GM23248 (cell line): ENCODE measurements around the gene CNGA2. TPM values are rescaled to one million over a fixed set of nuclear protein-coding genes. Genes with fewer than 3 reads are reported as not detected.

Experiments
- DNase-seq: peaks from one replicate; pipeline ENCODE4 v3.0.0-alpha.2; 2015
- H2AFZ ChIP-seq: fragments of 200-600 bp; sonication (generic); 2 replicates; pipeline ENCODE4 v1.6.1; 2016; ENCODE audit warnings: antibody characterized with exemption
- H3F3A ChIP-seq: fragments of 200-600 bp; sonication (generic); 2 replicates; pipeline ENCODE4 v1.6.1; 2016; ENCODE audit warnings: mild to moderate bottlenecking, antibody characterized with exemption, mixed run types; ENCODE audit not compliant: insufficient read depth
- H3K27ac ChIP-seq: fragments of 200-600 bp; sonication (generic); 2 replicates; pipeline ENCODE4 v1.5.1; 2016; ENCODE audit warnings: mild to moderate bottlenecking
- H3K27me3 ChIP-seq: fragments of 200-600 bp; sonication (generic); replicated peaks from 2 replicates; pipeline ENCODE4 v1.6.1; 2016; ENCODE audit warnings: mild to moderate bottlenecking; ENCODE audit not compliant: insufficient read depth
- H3K36me3 ChIP-seq: fragments of 200-600 bp; sonication (generic); 2 replicates; pipeline ENCODE4 v1.6.1; 2016; ENCODE audit warnings: low read depth, mild to moderate bottlenecking
- H3K4me1 ChIP-seq: fragments of 200-600 bp; sonication (generic); 2 replicates; pipeline ENCODE4 v1.6.1; 2016; ENCODE audit warnings: mild to moderate bottlenecking; ENCODE audit not compliant: insufficient read depth
- H3K4me2 ChIP-seq: fragments of 200-600 bp; sonication (generic); one replicate; pipeline ENCODE4 v1.6.1; 2016; ENCODE audit warnings: mild to moderate bottlenecking; ENCODE audit not compliant: unreplicated experiment
- H3K4me3 ChIP-seq: fragments of 200-600 bp; sonication (generic); 2 replicates; pipeline ENCODE4 v1.5.1; 2016; ENCODE audit warnings: mild to moderate bottlenecking
- H3K79me2 ChIP-seq: fragments of 200-600 bp; sonication (generic); 2 replicates; pipeline ENCODE4 v1.6.1; 2016; ENCODE audit warnings: mild to moderate bottlenecking; ENCODE audit not compliant: insufficient read depth
- H3K9ac ChIP-seq: fragments of 200-600 bp; sonication (generic); 2 replicates; pipeline ENCODE4 v1.6.1; 2016; ENCODE audit warnings: mild to moderate bottlenecking
- H3K9me2 ChIP-seq: fragments of 200-600 bp; sonication (generic); 2 replicates; pipeline ENCODE4 v1.6.1; 2016; ENCODE audit warnings: mixed run types, mild to moderate bottlenecking, moderate library complexity; ENCODE audit not compliant: insufficient read depth
- H3K9me3 ChIP-seq: fragments of 200-600 bp; sonication (generic); one replicate; pipeline ENCODE4 v1.6.1; 2017; ENCODE audit warnings: low read depth
- H4K20me1 ChIP-seq: fragments of 200-600 bp; sonication (generic); 2 replicates; pipeline ENCODE4 v1.6.0; 2016; ENCODE audit not compliant: insufficient read depth
- EZH2 ChIP-seq: fragments of 200-600 bp; sonication (generic); IDR thresholded peaks from 2 replicates; pipeline ENCODE4 v1.6.1; 2018; ENCODE audit warnings: antibody characterized with exemption, mild to moderate bottlenecking; ENCODE audit not compliant: insufficient read depth, poor library complexity, severe bottlenecking
- EZH2phosphoT487 ChIP-seq: fragments of 200-600 bp; sonication (generic); IDR thresholded peaks from 2 replicates; pipeline ENCODE4 v1.6.1; 2018; ENCODE audit warnings: antibody characterized with exemption, moderate library complexity, mild to moderate bottlenecking, low read depth; ENCODE audit not compliant: insufficient read depth
- WGBS, 2 experiments: methylation state at CpG; one replicate each; pipeline ENCODE4 v1.1.6; 2015 to 2017; ENCODE audit warnings: low lambda C conversion rate in 2 of 2, low coverage in 1 of 2; ENCODE audit errors: missing lambda C conversion rate in 2 of 2; 5-methylcytosine and 5-hydroxymethylcytosine counted together
- in situ Hi-C: fragments of 300-500 bp; cut with MboI; formaldehyde crosslinking; loops from 2 replicates; pipeline ENCODE4 v1.15.0; 2020
- polyA plus RNA-seq: library from polyadenylated mRNA; unstranded; fragments of >200 nt; fragmentation: Nextera tagmentation; extraction: Ambion mirVana; gene quantifications from 2 replicates; pipeline ENCODE4 v1.2.1, GENCODE V29; 2016
- total RNA-seq: library from RNA; depleted of rRNA; stranded (reverse); fragments of >200 nt; shearing (Covaris generic); gene quantifications from 2 replicates; pipeline ENCODE4 v1.2.3, GENCODE V29; 2014

CNGA2 gene
- total and polyA plus RNA-seq, 2 experiments from 2014 or later: not detected

- Histone ChIP-seq H3K4me2 (no peak overlapping the region), H3K4me3 (no peak overlapping the region), H3K9me3 (no peaks in the 10 kb centered on the region), H3F3A (no peaks in the 10 kb centered on the region), H3K36me3 (no peaks in the 10 kb centered on the region), H3K27ac (no peak overlapping the region), H3K9ac (no peak overlapping the region), H4K20me1 (no peaks in the 10 kb centered on the region), H3K4me1 (no peaks in the 10 kb centered on the region), H3K27me3 (no peaks in the 10 kb centered on the region), H2AFZ (no peak overlapping the region), H3K79me2 (no peaks in the 10 kb centered on the region), H3K9me2 (no peaks in the 10 kb centered on the region)
- WGBS, 2 experiments: 88 to 92% methylated on average over 2 of the region's 2 CpGs
- DNase-seq: no peak
- TF ChIP-seq EZH2: no peak
- no peak for TF ChIP-seq EZH2phosphoT487
- in situ Hi-C loops: loop anchor here (25.0 kb wide), 2 partner anchors 874 to 1049 kb away; partner anchors contain the start of gene GABRQ
Observed at GRCh38 chrX:151762802-151763201, 28.3 kb downstream of the CNGA2 start.

GRCh38 chrX:151763711-151764110 lies 29.2 kb downstream of the CNGA2 start:
- no peaks in the 10 kb centered on the region for H3K9me2 ChIP-seq
- H3K27ac ChIP-seq: no peak overlapping the region
- H3K9me3 ChIP-seq: no peaks in the 10 kb centered on the region
- H3K4me2 ChIP-seq: no peak overlapping the region
- H3K4me3 ChIP-seq: no peak overlapping the region
- DNase-seq: no peak
- H3K27me3 ChIP-seq: no peaks in the 10 kb centered on the region
- H3K4me1 ChIP-seq: no peaks in the 10 kb centered on the region
- H2AFZ ChIP-seq: no peak overlapping the region
- no peak overlapping the region for H3K9ac ChIP-seq
- no peaks in the 10 kb centered on the region for H3K36me3 ChIP-seq
- H3K79me2 ChIP-seq: no peaks in the 10 kb centered on the region
- in situ Hi-C loops: loop anchor here (25.0 kb wide), 2 partner anchors 874 to 1049 kb away; partner anchors contain the start of gene GABRQ
- no peaks in the 10 kb centered on the region for H4K20me1 ChIP-seq
- 79 to 95% methylated on average over 7 to 8 of the region's 8 CpGs for WGBS, 2 experiments
- H3F3A ChIP-seq: no peaks in the 10 kb centered on the region
- TF ChIP-seq EZH2: no peak
- no peak for TF ChIP-seq EZH2phosphoT487

DNA sequence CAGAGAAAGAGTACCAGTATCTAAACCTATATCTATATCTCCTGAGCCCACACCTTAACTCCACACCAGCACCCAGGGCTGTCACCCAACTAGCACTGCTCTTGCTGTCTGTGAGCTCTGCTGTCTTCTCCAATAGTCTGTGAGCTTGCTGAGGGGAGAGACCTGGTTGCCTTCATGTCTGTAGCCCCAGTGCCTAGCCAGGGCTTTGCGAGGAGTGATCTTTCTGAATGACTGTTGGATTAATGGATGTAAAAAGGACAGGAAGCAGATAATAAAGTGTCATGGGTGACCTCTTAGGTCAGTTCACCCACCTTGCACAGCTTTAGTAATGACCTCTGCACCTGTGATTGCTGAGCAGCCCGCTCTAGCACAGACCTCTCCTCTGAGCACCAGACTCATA lies 30.5 kb downstream of the CNGA2 start:
- H3F3A ChIP-seq: no peaks in the 10 kb centered on the region

DNA sequence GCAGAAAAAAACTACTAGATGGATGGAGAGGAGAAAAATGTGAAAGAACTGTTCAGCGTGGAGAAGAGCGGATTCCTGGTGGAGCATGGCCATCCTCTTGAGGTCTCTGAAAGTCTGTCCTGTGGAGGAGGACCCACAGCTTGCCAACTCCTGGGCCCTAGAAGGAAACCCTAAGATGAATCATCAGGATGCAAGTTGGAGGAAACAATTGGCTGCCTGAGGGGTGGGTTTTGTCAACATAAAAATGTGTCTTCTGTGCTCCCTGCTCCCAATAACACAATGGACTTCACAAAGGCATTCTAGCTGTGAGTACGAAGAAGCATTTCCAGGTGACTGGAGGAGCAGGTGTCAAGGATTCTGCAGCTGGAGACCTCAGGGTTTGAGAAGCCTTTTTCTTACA lies 37.2 kb downstream of the CNGA2 start:
- Histone ChIP-seq H3K9me3 (no peaks in the 10 kb centered on the region), H3K4me3 (no peak overlapping the region), H3K4me1 (no peaks in the 10 kb centered on the region), H3K36me3 (no peaks in the 10 kb centered on the region), H3K9ac (no peak overlapping the region), H2AFZ (no peak overlapping the region), H3F3A (no peaks in the 10 kb centered on the region), H4K20me1 (no peaks in the 10 kb centered on the region), H3K79me2 (no peaks in the 10 kb centered on the region), H3K4me2 (no peak overlapping the region), H3K27ac (no peak overlapping the region), H3K9me2 (no peaks in the 10 kb centered on the region), H3K27me3 (no peaks in the 10 kb centered on the region)
- WGBS, 2 experiments: 67 to 88% methylated on average over 3 of the region's 3 CpGs
- no peak for DNase-seq
- in situ Hi-C loops: loop anchor here (25.0 kb wide), 2 partner anchors 866 to 1041 kb away; partner anchors contain the start of gene GABRQ
- TF ChIP-seq EZH2 (no peak), EZH2phosphoT487 (no peak)

More for the DNA sequence above, 30.5 kb downstream of the CNGA2 start:
- Histone ChIP-seq H3K4me1 (no peaks in the 10 kb centered on the region), H3K36me3 (no peaks in the 10 kb centered on the region), H3K9me3 (no peaks in the 10 kb centered on the region), H3K27ac (no peak overlapping the region), H3K4me3 (no peak overlapping the region), H3K4me2 (no peak overlapping the region), H3K27me3 (no peaks in the 10 kb centered on the region), H2AFZ (no peak overlapping the region), H3K9ac (no peak overlapping the region), H3K9me2 (no peaks in the 10 kb centered on the region), H4K20me1 (no peaks in the 10 kb centered on the region), H3K79me2 (no peaks in the 10 kb centered on the region)
- DNase-seq: no peak
- in situ Hi-C loops: loop anchor here (25.0 kb wide), 2 partner anchors 872 to 1047 kb away; partner anchors contain the start of gene GABRQ
- WGBS, 2 experiments: 60% methylated on average over 2 of the region's 2 CpGs
- TF ChIP-seq EZH2: no peak
- TF ChIP-seq EZH2phosphoT487: no peak
